Endothelial cell of umbilical vein (primary cell): ENCODE data around the gene CLIC4. TPM values are rescaled to one million over a fixed set of nuclear protein-coding genes. Genes with fewer than 3 reads are reported as not detected.
"Not testable (repeated sequence)": the region's sequence is repeated elsewhere in the genome, so short reads cannot be mapped to it uniquely, and the experiment has no call there.

Experiments
- BruUV-seq: library from RNA; stranded (reverse); fragments of 400-500 nt; replicated peaks from 2 replicates; lab custom pipeline; 2021; lab: Mats Ljungman, UMichigan
- CTCF ChIA-PET: fragments of 300-600, 350-600 bp; sonication (Branson Sonifier 250); formaldehyde crosslinking; loops from one replicate; lab custom pipeline; 2021; ENCODE audit warnings: antibody characterized with exemption, inconsistent platforms; lab: Charles Lee
- POLR2A ChIA-PET: fragments of 300-600, 350-600 bp; sonication (Branson Sonifier 250); formaldehyde crosslinking; loops from one replicate; lab custom pipeline; 2021; ENCODE audit warnings: antibody characterized with exemption, inconsistent platforms; lab: Charles Lee
- DNase-seq: peaks from one replicate; pipeline ENCODE4 v3.0.0-alpha.2; 2011; ENCODE audit warnings: low read depth, low spot score
- FAIRE-seq: peaks from 2 replicates; lab custom pipeline; 2011; peaks lifted over from hg19 to GRCh38; lab: Jason Lieb, UNC
- H2AFZ ChIP-seq: 2 replicates; pipeline ENCODE4 v1.6.0; 2012; ENCODE audit warnings: low read depth, low read length, control low read depth, inconsistent platforms
- H3K27ac ChIP-seq: 2 replicates; pipeline ENCODE4 v1.5.1; 2011; ENCODE audit warnings: low read depth, mild to moderate bottlenecking, control low read depth, low read length, moderate library complexity; ENCODE audit not compliant: insufficient read depth
- H3K27me3 ChIP-seq, 2 experiments: 2 replicates each; pipeline versions ENCODE4 v1.6.0 to v1.6.1; 2011; ENCODE audit warnings: low read length in 2 of 2, mixed read lengths in 1 of 2; ENCODE audit not compliant: control insufficient read depth in 2 of 2, insufficient read depth in 2 of 2
- H3K36me3 ChIP-seq, 2 experiments: 2 replicates in 1 of 2; 3 replicates in 1 of 2; pipeline ENCODE4 v1.5.1; 2011; ENCODE audit warnings: low read length in 2 of 2, mild to moderate bottlenecking in 1 of 2, moderate library complexity in 1 of 2; ENCODE audit not compliant: control insufficient read depth in 2 of 2, insufficient read depth in 2 of 2; ENCODE audit errors: extremely low read depth in 1 of 2
- H3K4me1 ChIP-seq: 3 replicates; pipeline ENCODE4 v1.5.1; 2011; ENCODE audit warnings: mild to moderate bottlenecking, low read length; ENCODE audit not compliant: control insufficient read depth, insufficient read depth; ENCODE audit errors: extremely low read depth
- H3K4me2 ChIP-seq: 2 replicates; pipeline ENCODE4 v1.6.1; 2011; ENCODE audit warnings: low read length, control low read depth, mixed read lengths; ENCODE audit not compliant: insufficient read depth
- H3K4me3 ChIP-seq, 3 experiments: fragments of 200-600 bp in 1 of 3; sonication (generic), shearing (Covaris generic) in 1 of 3; replicated peaks in 1 of 3; 2 replicates each; pipeline ENCODE4 v1.5.1; 2011 to 2016; ENCODE audit warnings: control low read depth in 3 of 3, low read length in 3 of 3, mild to moderate bottlenecking in 2 of 3, inconsistent platforms in 1 of 3, low read depth in 1 of 3, moderate library complexity in 1 of 3; ENCODE audit not compliant: insufficient read depth in 1 of 3
- H3K79me2 ChIP-seq: 2 replicates; pipeline ENCODE4 v1.6.0; 2012; ENCODE audit warnings: low read length, inconsistent platforms; ENCODE audit not compliant: control insufficient read depth, insufficient read depth
- H3K9ac ChIP-seq: replicated peaks from 2 replicates; pipeline ENCODE3; 2011; ENCODE audit warnings: low read length, control low read depth; ENCODE audit not compliant: insufficient read depth; ENCODE audit errors: extremely low read depth
- H3K9me1 ChIP-seq: replicated peaks from 3 replicates; pipeline ENCODE4 v1.6.0; 2011; ENCODE audit warnings: mild to moderate bottlenecking, low read length; ENCODE audit not compliant: control insufficient read depth, insufficient read depth; ENCODE audit errors: extremely low read depth
- H3K9me3 ChIP-seq: replicated peaks from 2 replicates; pipeline ENCODE4 v1.5.1; 2012; ENCODE audit warnings: low read length, inconsistent platforms; ENCODE audit not compliant: control insufficient read depth, insufficient read depth
- H4K20me1 ChIP-seq: replicated peaks from 2 replicates; pipeline ENCODE3; 2011; ENCODE audit warnings: mild to moderate bottlenecking, low read length; ENCODE audit not compliant: control insufficient read depth, insufficient read depth; ENCODE audit errors: extremely low read depth
- CTCF ChIP-seq, 2 donors: IDR thresholded peaks; 1 replicate in 1 of 2; 2 replicates in 1 of 2; pipeline ENCODE4 v1.5.1; 2011; ENCODE audit warnings: low read length in 2 of 2, mild to moderate bottlenecking in 2 of 2, moderate library complexity in 2 of 2, control low read depth in 1 of 2, inconsistent platforms in 1 of 2, low read depth in 1 of 2; ENCODE audit not compliant: insufficient read depth in 1 of 2; ENCODE audit errors: extremely low read depth in 1 of 2
- EZH2 ChIP-seq: IDR thresholded peaks from 2 replicates; pipeline ENCODE4 v1.6.1; 2012; ENCODE audit warnings: borderline replicate concordance, low read depth, mild to moderate bottlenecking, moderate library complexity, low read length, inconsistent platforms; ENCODE audit not compliant: severe bottlenecking
- FOS ChIP-seq: IDR thresholded peaks from 2 replicates; pipeline ENCODE4 v1.6.1; 2011; ENCODE audit warnings: mild to moderate bottlenecking, low read length, moderate library complexity, borderline replicate concordance; ENCODE audit not compliant: insufficient read depth
- GATA2 ChIP-seq: IDR thresholded peaks from 2 replicates; pipeline ENCODE4 v1.7.0; 2011; ENCODE audit warnings: low read depth, mild to moderate bottlenecking, moderate library complexity, mixed read lengths, low read length; ENCODE audit not compliant: insufficient read length, insufficient read depth
- JUN ChIP-seq: IDR thresholded peaks from 2 replicates; pipeline ENCODE4 v1.6.1; 2011; ENCODE audit warnings: borderline replicate concordance, low read depth; ENCODE audit not compliant: insufficient read length, insufficient read depth
- MYC ChIP-seq: IDR thresholded peaks from one replicate; pipeline ENCODE4 v1.6.1; 2011; ENCODE audit warnings: mild to moderate bottlenecking, low read depth, low read length
- POLR2A ChIP-seq: IDR thresholded peaks from 2 replicates; pipeline ENCODE4 v1.6.1; 2012; ENCODE audit warnings: low read depth, mild to moderate bottlenecking, control low read depth, low read length
- POLR2AphosphoS5 ChIP-seq: IDR thresholded peaks from 2 replicates; pipeline ENCODE4 v1.6.1; 2012; ENCODE audit warnings: low read depth, mild to moderate bottlenecking, control low read depth, low read length, moderate library complexity; ENCODE audit not compliant: insufficient read depth
- dilution Hi-C: fragments of 300-500 bp; cut with MboI; formaldehyde crosslinking; loops from one replicate; pipeline ENCODE4 v1.15.0; 2019; ENCODE audit warnings: low sequenced_read_pairs; ENCODE audit not compliant: extremely low pct_ligation_motif_present
- intact Hi-C: fragments of 100-400 bp; cut with micrococcal nuclease; formaldehyde crosslinking; loops from one replicate; pipeline ENCODE4 v1.10.0; 2022
- polyA plus RNA-seq, 4 experiments: library from polyadenylated mRNA; depleted of rRNA in 3 of 4; stranded (reverse) in 3 of 4; unstranded in 1 of 4; fragments of >200 nt; gene quantifications; 2 replicates each; pipeline versions ENCODE4 v1.2.1 to v1.2.3, GENCODE V29; 2011 to 2012; ENCODE audit warnings: missing spikeins in 1 of 4
- total RNA-seq: library from RNA; stranded (reverse); gene quantifications from 2 replicates; pipeline ENCODE4 v1.2.3, GENCODE V29; 2021
- TF ChIP-seq, protein P1 (sequence below): IDR thresholded peaks from 2 replicates; pipeline ENCODE4 v1.6.1; 2011; ENCODE audit not compliant: insufficient read depth, insufficient read length

The CLIC4 gene
- total and polyA plus RNA-seq, 2 donors (not counting 3 experiments of a cell fraction or from before 2014, with no cell fraction given): 97.5 to 330 TPM

- no peak for FAIRE-seq
- POLR2A ChIA-PET: no interaction called here
- intact Hi-C loops: no loop called here
Measured at GRCh38 chr1:24696756-24697330, 48.4 kb upstream of the CLIC4 start.

DNA sequence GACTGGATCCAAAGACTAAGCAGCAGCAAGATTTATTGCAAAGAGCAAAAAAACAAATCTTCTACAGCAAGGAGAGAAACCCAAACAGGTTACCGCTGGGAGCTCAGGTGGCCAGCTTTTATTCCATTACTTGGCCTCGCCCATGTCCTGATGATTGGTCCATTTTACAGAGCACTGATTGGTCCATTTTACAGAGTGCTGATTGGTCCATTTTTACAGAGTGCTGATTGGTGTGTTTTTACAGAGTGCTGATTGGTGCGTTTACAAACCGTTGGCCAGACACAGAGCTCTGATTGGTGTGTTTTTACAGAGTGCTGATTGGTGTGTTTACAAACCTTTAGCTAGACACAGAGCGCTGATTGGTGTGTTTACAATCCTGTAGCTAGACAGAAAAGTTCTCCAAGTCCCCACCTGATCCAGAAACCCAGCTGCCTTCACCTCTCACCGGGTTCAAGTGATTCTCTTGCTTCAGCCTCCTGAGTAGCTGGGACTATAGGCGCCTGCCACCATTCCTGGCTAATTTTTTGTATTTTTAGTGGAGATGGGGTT is 47.7 kb upstream of the CLIC4 start:
- CTCF ChIA-PET: interaction anchor here (1.0 to 1.7 kb wide), 3 partner anchors 9 to 140 kb away, joined by 3 to 9 read pairs (median 3); no protein-coding TSS in a partner anchor
- BruUV-seq, H3K9me1 ChIP-seq, FAIRE-seq, H3K36me3 ChIP-seq, H3K79me2 ChIP-seq, H3K4me3 ChIP-seq, dilution Hi-C loops, H3K27ac ChIP-seq, H4K20me1 ChIP-seq, intact Hi-C loops, H3K9me3 ChIP-seq, H3K27me3 ChIP-seq, H3K9ac ChIP-seq, H2AFZ ChIP-seq, POLR2A ChIA-PET, DNase-seq, H3K4me2 ChIP-seq: not testable (repeated sequence)
- H3K4me1 ChIP-seq: peaks cover 19% of the 10 kb centered on the region

More at GRCh38 chr1:24696756-24697330, 48.4 kb upstream of the CLIC4 start:
- CTCF ChIA-PET: interaction anchor here (1.0 to 1.7 kb wide), 3 partner anchors 8 to 140 kb away, joined by 3 to 9 read pairs (median 3); no protein-coding TSS in a partner anchor
- H3K27me3 ChIP-seq: no peaks in the 10 kb centered on the region
- BruUV-seq: no TSS peak
- H3K4me2 ChIP-seq: no peak overlapping the region
- no peaks in the 10 kb centered on the region for H4K20me1 ChIP-seq
- H3K36me3 ChIP-seq: no peaks in the 10 kb centered on the region
- H2AFZ ChIP-seq: no peak overlapping the region
- no peak overlapping the region for H3K4me3 ChIP-seq
- H3K27ac ChIP-seq: no peak overlapping the region
- dilution Hi-C loops: no loop called here
- H3K9me1 ChIP-seq: no peaks in the 10 kb centered on the region
- H3K79me2 ChIP-seq: no peaks in the 10 kb centered on the region
- no peak for DNase-seq
- H3K4me1 ChIP-seq: peaks cover 19% of the 10 kb centered on the region
- H3K9ac ChIP-seq: no peak overlapping the region
- TF ChIP-seq MYC (no peak), POLR2AphosphoS5 (no peak), POLR2A (no peak), FOS (no peak), EZH2 (no peak), JUN (no peak), GATA2 (no peak), CTCF (IDR thresholded peaks at IDR 0.05; ENCODE audit: extremely low read depth in 1 of 2, insufficient read depth in 1 of 2, low read depth in 1 of 2, low read length in 2 of 2) (no peak)
- TF ChIP-seq, protein P1, sequence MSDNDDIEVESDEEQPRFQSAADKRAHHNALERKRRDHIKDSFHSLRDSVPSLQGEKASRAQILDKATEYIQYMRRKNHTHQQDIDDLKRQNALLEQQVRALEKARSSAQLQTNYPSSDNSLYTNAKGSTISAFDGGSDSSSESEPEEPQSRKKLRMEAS: no peak
- no peaks in the 10 kb centered on the region for H3K9me3 ChIP-seq
